22Rv1 (cell line): ENCODE measurements around the gene DTX2.
"Not testable (repeated sequence)": the region's sequence is repeated elsewhere in the genome, so short reads cannot be mapped to it uniquely, and the experiment has no call there.

Experiments
- CTCF ChIP-seq: fragments of 450-650 bp; IDR thresholded peaks from 2 replicates; pipeline ENCODE4 v1.5.1; 2017; ENCODE audit warnings: mild to moderate bottlenecking
- ZFX ChIP-seq: fragments of 450-650 bp; IDR thresholded peaks from 2 replicates; pipeline ENCODE4 v1.6.1; 2017; ENCODE audit warnings: antibody characterized with exemption, borderline replicate concordance

- TF ChIP-seq CTCF, ZFX: not testable (repeated sequence)
Observed at GRCh38 chr7:76460767-76461166, 742 bp upstream of the DTX2 start.
